HL-60 (cell line): ENCODE results near the gene TMEM255B.

Source experiments
- CTCF ChIP-seq: IDR thresholded peaks from one replicate; pipeline ENCODE4 v1.5.1; 2011; ENCODE audit warnings: low read length, control low read depth, inconsistent platforms; ENCODE audit not compliant: insufficient read depth
- GABPA ChIP-seq: IDR thresholded peaks from 2 replicates; pipeline ENCODE4 v1.6.1; 2012; ENCODE audit warnings: low read depth
- REST ChIP-seq: IDR thresholded peaks from 2 replicates; pipeline ENCODE4 v1.6.1; 2012; ENCODE audit warnings: low read depth; ENCODE audit not compliant: insufficient replicate concordance

- TF ChIP-seq GABPA (no peak), CTCF (no peak), REST (no peak)
Observed at GRCh38 chr13:113745059-113745458, 14.0 kb upstream of the TMEM255B start.
